Measurements from ENCODE around the gene UBE2QL1.
"Not testable (repeated sequence)": the region's sequence is repeated elsewhere in the genome, so short reads cannot be mapped to it uniquely, and the experiment has no call there.

UBE2QL1 gene

DNA sequence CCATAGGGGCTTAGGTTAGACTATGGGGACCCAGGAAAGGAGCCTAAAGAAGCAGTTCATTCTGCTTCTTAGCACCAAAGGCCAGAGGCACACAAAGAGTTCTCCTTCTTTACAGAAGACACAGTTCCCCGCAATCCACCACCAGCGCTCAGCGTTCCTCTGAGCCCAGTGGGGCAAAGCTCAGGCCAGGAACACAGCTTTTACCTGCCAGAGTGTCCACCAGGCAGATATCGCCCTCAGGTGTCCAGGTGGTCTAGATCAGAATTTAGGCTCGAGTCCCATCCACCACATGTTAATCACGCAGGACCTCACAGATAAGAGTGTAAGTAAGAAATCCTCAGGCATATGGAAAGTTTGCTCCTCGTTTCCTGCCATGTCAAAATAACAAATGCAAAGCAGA lies 53.0 kb downstream of the UBE2QL1 start:
- no peak for DNase-seq

- no peak for DNase-seq
These were observed 53.8 kb downstream of the UBE2QL1 start for GRCh38 chr5:6502421-6502820.

DNA sequence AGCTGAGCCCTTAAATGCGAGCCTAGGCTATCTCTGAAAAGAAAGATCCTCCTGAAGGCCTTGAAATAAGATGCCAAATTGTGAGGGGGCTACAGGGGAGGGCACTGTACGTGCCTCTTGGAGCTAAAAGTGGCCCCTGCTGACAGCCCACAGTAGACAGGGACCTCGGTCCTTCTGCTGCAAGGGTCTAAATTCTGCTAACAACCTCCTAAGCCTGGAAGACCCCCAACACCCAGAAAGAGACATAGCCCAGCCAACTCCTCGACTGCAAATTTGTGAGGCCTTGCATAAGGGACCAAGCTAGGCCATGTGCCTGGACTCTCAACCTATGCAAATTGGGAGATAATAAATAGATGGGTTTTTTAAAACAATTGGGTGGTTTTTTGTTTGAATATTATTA lies 54.7 kb downstream of the UBE2QL1 start:
- no peak for DNase-seq

DNA sequence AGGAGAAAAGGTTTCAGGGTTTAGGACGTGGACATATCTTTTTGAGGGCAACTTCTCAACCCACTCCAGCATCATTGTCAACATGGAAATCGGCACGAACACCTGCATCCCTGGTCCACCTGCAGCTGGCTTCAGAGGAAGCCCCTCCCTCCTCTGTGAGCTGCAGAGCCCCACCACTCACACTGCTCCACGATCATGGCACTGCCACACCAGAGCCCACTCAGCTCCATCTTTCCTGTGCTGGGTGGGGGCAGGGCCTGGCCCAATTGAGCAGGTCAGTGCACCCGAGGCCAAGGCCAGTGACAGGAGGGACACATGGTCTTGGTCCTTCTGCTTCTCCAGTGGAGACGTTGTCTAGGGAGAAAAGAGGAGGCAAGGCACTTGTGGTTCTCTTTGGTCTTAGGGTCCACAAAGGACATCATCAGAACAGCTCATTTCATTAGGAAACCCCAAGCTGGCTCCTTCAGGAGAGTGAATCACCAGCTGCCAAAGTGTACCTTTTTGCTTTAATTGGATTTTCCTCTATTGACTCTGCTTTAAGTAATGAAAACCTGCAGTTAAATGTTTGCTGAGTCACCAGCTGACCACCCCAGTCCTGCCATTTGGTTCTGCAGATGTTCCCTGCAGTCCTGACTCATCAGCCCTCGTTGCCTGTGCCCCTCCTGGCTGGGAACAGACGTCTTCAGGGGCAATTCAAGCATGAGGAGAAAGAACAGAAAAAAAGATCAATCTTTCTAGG lies 56.2 kb downstream of the UBE2QL1 start:
- no peak for DNase-seq

GRCh38 chr5:6505416-6505755 lies 56.7 kb downstream of the UBE2QL1 start:
- no peak for DNase-seq

DNA sequence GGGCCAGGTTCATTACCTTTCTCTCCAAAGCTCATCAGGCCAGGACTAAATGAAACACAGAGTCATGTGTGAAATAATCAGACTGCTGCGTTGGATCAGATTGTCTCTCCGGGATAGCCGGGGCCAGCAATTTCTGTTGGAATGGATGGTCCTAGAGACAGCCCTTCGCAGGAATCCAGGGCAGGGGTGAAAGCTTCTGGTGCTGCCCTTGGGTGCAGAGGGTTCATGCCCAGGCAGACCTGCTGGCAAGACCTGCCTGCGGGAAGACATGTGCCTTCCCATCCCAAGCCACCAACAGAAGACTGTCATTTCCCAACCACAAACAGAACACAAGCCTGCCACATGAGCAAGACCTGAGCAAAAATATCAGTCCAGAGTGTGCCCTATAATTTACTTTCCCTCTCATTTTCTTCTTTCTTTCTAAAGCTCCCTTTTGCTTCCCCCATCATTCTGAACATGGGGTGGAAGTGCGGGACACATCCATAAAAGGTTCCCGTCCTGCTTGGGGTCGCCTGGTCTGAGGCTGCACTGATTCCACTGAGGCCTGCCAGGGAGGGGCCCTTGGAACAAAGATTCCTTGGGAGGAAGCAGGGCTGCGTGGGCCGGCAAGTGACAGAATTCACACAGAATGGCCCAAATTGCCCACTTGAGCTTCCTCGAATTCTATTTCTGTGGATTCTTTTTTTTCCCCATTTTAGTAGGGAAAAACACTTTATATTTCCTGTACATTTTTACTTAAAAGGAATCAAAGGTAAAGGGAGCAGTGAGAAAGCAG lies 57.3 kb downstream of the UBE2QL1 start:
- DNase-seq, result no peak

DNA sequence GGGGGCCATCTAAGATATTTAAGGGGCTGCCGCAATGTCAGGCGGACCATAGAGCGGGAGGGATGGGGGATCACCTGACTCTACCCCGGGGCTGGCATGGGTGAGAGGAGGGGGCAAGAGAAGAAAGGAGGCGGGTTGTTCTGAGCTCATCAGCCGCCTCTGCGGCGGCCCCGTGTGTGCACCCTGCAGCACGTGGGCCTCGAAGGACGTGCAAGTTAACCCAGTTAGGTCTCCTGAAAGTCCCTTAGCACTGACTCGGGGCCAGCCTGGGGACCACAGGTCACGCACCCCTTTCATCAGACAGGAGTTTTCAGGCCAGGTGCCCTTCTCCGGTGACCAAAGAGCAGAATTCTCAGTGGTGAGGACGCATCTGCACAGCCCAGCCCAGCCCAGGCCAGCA lies 58.0 kb downstream of the UBE2QL1 start:
- no peak for DNase-seq

GRCh38 chr5:6508931-6509330 lies 60.3 kb downstream of the UBE2QL1 start:
- DNase-seq, result no peak

GRCh38 chr5:6510132-6510531 lies 61.5 kb downstream of the UBE2QL1 start:
- no peak for DNase-seq

GRCh38 chr5:6510973-6511372 lies 62.3 kb downstream of the UBE2QL1 start:
- DNase-seq, result no peak

- not testable (repeated sequence) for DNase-seq
These were observed 67.2 kb downstream of the UBE2QL1 start for GRCh38 chr5:6515812-6516211.

GRCh38 chr5:6516823-6517222 lies 68.2 kb downstream of the UBE2QL1 start:
- no peak for DNase-seq

- no peak for DNase-seq
These were observed 68.9 kb downstream of the UBE2QL1 start for GRCh38 chr5:6517510-6517909.

DNA sequence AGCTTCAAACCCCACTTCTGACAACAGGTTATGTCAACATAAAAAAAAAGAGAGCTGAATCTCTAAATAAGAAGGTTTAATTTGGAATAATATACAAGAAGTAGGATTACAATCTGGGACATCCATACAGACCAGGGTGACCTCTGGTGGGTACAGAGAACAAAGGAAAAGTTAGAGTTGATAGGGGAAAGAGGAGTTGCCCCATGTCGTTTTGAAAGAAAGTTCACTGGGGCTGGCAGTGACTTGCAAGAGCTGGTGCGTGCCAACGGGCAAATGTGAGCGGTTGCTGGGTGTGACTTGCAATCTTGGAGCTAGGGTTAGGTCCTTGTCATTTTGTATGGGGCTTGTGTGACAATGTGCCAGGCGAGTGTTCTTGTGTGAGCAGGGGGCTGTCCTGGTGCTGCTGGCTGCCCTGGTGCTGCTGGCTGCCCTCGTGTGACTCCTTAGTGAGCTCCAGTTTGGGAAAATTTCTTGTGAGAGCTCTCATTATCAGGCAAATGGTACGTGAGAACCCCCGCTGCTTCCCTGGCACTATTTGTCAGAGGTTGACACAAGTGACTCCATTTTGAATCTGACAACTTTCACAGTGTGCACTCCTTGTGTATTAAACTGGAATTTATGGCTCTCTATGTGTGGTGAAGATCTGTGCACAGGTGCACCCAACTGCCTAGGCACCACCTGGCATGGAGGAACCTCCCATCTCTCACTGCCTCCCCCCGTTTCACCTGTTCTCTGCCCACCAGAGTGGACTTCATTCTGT lies 69.8 kb downstream of the UBE2QL1 start:
- no peak for DNase-seq

GRCh38 chr5:6520201-6520600 lies 71.5 kb downstream of the UBE2QL1 start:
- DNase-seq, result no peak

GRCh38 chr5:6522331-6522730 lies 73.7 kb downstream of the UBE2QL1 start:
- DNase-seq, result no peak

DNA sequence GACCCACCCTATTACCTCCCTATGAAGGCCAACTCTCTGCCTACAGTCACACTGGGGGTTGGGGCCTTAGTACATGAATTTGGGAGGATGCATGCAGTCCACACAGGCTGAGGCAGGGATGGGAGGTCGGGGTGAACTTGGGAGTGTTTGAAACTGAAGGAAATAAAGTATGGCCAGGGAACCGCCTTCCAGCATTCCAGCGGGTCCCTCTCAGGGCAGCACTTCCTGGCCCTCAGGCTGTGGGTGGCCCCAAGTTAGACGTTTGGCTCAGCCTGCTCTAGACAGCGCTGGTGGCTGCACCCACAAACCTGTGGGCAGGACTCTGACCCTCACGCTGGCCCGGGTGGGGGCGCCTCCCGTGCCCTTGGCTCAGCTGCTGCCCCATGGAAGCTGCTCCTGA lies 74.3 kb downstream of the UBE2QL1 start:
- DNase-seq, result no peak

GRCh38 chr5:6525422-6525821 lies 76.8 kb downstream of the UBE2QL1 start:
- no peak for DNase-seq

DNA sequence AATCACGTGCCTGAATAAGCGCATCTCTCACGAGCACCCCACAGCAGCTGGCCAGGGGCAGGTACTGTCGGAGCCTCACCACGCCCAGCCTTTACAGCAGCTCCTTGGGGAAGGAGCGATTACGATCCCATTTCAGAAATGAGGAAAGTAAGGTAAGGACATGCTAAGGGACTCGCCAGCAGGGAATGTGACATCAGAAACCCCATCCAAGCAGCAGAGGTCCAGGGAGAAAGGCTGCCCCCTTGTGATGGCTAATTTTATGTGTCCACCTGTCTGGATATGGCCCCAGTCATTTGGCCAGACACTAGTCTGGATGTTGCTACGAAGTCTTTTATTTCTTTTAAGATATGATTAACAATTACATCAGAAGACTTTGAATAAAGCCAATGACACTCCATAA lies 77.3 kb downstream of the UBE2QL1 start:
- DNase-seq, result no peak

GRCh38 chr5:6527749-6528455 lies 79.2 kb downstream of the UBE2QL1 start:
- no peak for DNase-seq

DNA sequence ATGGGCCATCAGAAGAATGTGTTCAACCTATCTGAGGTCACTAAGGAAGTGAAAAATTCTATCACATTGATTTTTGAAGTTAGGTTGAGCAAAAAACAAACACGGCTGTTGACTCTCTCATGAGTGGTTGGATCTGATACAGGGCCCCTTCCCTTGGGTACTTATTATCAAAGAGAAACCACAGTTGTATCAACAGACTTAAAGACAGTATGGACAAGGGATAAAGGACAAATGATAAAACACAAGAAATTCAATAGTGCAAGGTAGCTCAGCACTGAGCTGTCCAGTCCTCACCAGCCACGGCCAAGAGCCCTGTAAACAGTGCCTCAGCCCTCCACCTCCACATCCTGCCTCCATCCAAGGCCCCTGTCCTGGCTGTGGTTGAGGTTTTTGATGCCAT lies 86.9 kb downstream of the UBE2QL1 start:
- DNase-seq, result no peak

- DNase-seq, result no peak
These were observed 90.4 kb downstream of the UBE2QL1 start for GRCh38 chr5:6539060-6539459.

- no peak for DNase-seq
These were observed 91.6 kb downstream of the UBE2QL1 start for GRCh38 chr5:6540111-6540827.

Measured in activated naive CD4-positive, alpha-beta T cell treated with anti-CD3 and anti-CD28 coated beads, Interleukin-2, amount 50 U/mL, for 16 hours (primary cell).